Measurements from ENCODE around the gene ACTN3.

Gene ACTN3

DNA sequence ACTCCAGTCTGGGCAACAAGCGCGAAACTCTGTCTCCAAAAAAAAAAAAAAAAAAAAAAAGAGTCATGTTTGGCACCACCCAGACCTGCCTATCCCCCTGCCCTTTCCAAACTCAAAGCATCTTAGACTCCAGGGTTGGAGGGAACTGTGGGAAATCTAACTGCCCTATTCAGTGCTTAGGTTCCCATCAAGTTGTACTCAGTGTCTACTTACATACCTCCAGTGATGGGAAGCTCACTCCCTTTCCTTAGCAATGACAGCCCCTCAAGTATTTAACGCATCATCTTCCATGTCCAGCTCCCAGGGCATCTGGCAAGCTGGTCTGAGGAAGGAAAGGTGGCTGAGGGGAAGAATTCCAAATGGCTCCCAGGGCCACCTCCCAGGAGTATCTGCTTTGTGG is 3.0 kb downstream of the ACTN3 start:
- Histone ChIP-seq H3K27ac (replicated peaks) (no peak overlapping the region), H3K27me3 (ENCODE audit: insufficient read depth, poor library complexity, severe bottlenecking) (peaks cover 2% of the 10 kb centered on the region), H3K4me3 (replicated peaks; ENCODE audit: insufficient read depth, low read length) (no peak overlapping the region)
- no peak for DNase-seq (ENCODE audit: low read depth in 1 of 2, low spot score in 1 of 2)
- TF ChIP-seq, protein P1, sequence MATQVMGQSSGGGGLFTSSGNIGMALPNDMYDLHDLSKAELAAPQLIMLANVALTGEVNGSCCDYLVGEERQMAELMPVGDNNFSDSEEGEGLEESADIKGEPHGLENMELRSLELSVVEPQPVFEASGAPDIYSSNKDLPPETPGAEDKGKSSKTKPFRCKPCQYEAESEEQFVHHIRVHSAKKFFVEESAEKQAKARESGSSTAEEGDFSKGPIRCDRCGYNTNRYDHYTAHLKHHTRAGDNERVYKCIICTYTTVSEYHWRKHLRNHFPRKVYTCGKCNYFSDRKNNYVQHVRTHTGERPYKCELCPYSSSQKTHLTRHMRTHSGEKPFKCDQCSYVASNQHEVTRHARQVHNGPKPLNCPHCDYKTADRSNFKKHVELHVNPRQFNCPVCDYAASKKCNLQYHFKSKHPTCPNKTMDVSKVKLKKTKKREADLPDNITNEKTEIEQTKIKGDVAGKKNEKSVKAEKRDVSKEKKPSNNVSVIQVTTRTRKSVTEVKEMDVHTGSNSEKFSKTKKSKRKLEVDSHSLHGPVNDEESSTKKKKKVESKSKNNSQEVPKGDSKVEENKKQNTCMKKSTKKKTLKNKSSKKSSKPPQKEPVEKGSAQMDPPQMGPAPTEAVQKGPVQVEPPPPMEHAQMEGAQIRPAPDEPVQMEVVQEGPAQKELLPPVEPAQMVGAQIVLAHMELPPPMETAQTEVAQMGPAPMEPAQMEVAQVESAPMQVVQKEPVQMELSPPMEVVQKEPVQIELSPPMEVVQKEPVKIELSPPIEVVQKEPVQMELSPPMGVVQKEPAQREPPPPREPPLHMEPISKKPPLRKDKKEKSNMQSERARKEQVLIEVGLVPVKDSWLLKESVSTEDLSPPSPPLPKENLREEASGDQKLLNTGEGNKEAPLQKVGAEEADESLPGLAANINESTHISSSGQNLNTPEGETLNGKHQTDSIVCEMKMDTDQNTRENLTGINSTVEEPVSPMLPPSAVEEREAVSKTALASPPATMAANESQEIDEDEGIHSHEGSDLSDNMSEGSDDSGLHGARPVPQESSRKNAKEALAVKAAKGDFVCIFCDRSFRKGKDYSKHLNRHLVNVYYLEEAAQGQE (IDR thresholded peaks at IDR 0.05; ENCODE audit: insufficient replicate concordance, low read depth): no peak
- no peak for TF ChIP-seq POLR2AphosphoS5 (IDR thresholded peaks at IDR 0.05; ENCODE audit: low read depth)
- TF ChIP-seq, protein P2, sequence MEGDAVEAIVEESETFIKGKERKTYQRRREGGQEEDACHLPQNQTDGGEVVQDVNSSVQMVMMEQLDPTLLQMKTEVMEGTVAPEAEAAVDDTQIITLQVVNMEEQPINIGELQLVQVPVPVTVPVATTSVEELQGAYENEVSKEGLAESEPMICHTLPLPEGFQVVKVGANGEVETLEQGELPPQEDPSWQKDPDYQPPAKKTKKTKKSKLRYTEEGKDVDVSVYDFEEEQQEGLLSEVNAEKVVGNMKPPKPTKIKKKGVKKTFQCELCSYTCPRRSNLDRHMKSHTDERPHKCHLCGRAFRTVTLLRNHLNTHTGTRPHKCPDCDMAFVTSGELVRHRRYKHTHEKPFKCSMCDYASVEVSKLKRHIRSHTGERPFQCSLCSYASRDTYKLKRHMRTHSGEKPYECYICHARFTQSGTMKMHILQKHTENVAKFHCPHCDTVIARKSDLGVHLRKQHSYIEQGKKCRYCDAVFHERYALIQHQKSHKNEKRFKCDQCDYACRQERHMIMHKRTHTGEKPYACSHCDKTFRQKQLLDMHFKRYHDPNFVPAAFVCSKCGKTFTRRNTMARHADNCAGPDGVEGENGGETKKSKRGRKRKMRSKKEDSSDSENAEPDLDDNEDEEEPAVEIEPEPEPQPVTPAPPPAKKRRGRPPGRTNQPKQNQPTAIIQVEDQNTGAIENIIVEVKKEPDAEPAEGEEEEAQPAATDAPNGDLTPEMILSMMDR (IDR thresholded peaks at IDR 0.05; ENCODE audit: insufficient read depth, low read length): no peak

DNA sequence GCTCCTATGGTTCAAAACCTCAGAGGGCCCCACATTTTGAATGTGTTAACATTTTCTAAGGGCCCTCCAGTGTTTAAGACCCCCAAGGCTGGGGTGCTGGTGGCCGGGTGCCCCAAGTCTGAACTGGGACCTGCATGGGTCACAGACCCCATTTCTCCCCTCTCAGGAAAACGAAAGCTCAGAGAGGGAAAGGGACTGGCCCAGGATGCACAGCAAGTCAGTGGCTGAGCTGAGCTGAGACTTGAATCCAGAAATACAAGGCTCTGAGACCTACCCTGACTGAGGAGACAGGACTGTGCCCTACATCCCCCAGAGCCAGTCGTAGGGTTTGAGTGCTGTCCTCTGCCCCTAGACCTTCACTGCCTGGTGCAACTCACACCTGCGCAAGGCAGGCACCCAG is 4.2 kb downstream of the ACTN3 start:
- no peak for DNase-seq (ENCODE audit: low read depth in 1 of 2, low spot score in 1 of 2)
- no peak overlapping the region for H3K27ac ChIP-seq (replicated peaks)
- H3K4me3 ChIP-seq (replicated peaks; ENCODE audit: insufficient read depth, low read length): no peak overlapping the region
- H3K27me3 ChIP-seq (ENCODE audit: insufficient read depth, poor library complexity, severe bottlenecking): peaks cover 2% of the 10 kb centered on the region
- TF ChIP-seq GABPA (IDR thresholded peaks at IDR 0.05; ENCODE audit: low read depth): no peak
- TF ChIP-seq SPI1 (IDR thresholded peaks at IDR 0.05; ENCODE audit: borderline replicate concordance, low read depth): no peak
- TF ChIP-seq, protein P1 (IDR thresholded peaks at IDR 0.05; ENCODE audit: insufficient replicate concordance, low read depth): no peak
- TF ChIP-seq POLR2AphosphoS5 (IDR thresholded peaks at IDR 0.05; ENCODE audit: low read depth): no peak
- TF ChIP-seq, protein P2 (IDR thresholded peaks at IDR 0.05; ENCODE audit: insufficient read depth, low read length): no peak

DNA sequence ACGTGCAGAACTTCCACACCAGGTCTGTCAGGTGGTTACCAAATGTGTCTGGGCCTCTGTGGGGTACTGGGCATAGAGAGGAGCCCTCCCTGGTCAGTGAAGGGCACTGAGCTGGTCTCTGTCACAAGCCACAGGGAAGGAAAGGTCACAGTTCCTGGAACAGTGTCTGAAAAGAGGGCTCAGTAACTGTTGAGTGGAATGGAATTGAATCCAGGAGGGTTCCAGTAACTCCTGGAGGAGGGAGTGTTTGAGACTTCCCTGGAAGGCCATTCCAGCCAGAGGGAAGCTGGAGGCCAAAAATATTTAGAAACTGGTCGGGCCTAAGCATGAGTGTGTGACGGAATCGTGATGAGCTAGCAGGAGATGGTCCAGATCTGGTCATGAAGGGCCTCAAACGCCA is 7.9 kb downstream of the ACTN3 start:
- no peaks in the 10 kb centered on the region for H3K27me3 ChIP-seq (ENCODE audit: insufficient read depth, poor library complexity, severe bottlenecking)
- TF ChIP-seq SPI1 (IDR thresholded peaks at IDR 0.05; ENCODE audit: borderline replicate concordance, low read depth) (no peak), POLR2AphosphoS5 (IDR thresholded peaks at IDR 0.05; ENCODE audit: low read depth) (no peak), GABPA (IDR thresholded peaks at IDR 0.05; ENCODE audit: low read depth) (no peak)
- TF ChIP-seq, protein P2 (IDR thresholded peaks at IDR 0.05; ENCODE audit: insufficient read depth, low read length): no peak
- TF ChIP-seq, protein P1 (IDR thresholded peaks at IDR 0.05; ENCODE audit: insufficient replicate concordance, low read depth): no peak
- H3K4me3 ChIP-seq (replicated peaks; ENCODE audit: insufficient read depth, low read length): no peak overlapping the region
- DNase-seq (ENCODE audit: low read depth in 1 of 2, low spot score in 1 of 2): no peak
- no peak overlapping the region for H3K27ac ChIP-seq (replicated peaks)
